ENCODE measurements around the gene ADD1. TPM values are rescaled to one million over a fixed set of nuclear protein-coding genes. Genes with fewer than 3 reads are reported as not detected.
"Not testable (repeated sequence)": the region's sequence is repeated elsewhere in the genome, so short reads cannot be mapped to it uniquely, and the experiment has no call there.

ADD1 gene
- total RNA-seq, 1 donor from 2014 or later, result 276 TPM

DNA sequence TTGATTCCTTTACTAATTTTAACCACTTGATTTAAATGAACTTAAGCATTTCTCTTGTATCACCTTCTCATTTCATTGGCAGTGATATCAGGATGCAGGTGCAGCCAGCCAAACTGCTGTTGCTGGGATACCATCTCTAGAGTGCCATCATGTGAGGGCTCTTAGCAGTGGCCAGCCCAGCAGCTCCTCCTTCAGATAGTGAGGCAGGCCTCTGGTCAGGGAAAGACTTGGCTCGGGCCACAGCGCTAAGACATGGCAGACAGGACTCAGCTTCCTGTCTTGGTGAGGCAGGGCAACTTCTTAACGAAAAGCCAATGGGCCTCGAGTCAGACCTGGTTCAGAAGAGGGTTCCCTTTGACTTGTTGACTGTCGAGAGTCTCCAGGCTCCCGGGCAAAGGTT is 69.5 kb downstream of the ADD1 start:
- Mint-ChIP-seq H3K36me3 (ENCODE audit: unreplicated experiment) (peaks cover 16% of the 10 kb centered on the region), H3K27ac (ENCODE audit: unreplicated experiment) (no peak overlapping the region), H3K27me3 (ENCODE audit: unreplicated experiment) (peaks cover 2% of the 10 kb centered on the region), H3K4me3 (ENCODE audit: unreplicated experiment) (no peak overlapping the region), H3K4me1 (ENCODE audit: low read depth, unreplicated experiment) (no peaks in the 10 kb centered on the region), H3K9me3 (ENCODE audit: unreplicated experiment) (peaks cover 5% of the 10 kb centered on the region)
- no peak for DNase-seq
- TF ChIP-seq, protein P1, sequence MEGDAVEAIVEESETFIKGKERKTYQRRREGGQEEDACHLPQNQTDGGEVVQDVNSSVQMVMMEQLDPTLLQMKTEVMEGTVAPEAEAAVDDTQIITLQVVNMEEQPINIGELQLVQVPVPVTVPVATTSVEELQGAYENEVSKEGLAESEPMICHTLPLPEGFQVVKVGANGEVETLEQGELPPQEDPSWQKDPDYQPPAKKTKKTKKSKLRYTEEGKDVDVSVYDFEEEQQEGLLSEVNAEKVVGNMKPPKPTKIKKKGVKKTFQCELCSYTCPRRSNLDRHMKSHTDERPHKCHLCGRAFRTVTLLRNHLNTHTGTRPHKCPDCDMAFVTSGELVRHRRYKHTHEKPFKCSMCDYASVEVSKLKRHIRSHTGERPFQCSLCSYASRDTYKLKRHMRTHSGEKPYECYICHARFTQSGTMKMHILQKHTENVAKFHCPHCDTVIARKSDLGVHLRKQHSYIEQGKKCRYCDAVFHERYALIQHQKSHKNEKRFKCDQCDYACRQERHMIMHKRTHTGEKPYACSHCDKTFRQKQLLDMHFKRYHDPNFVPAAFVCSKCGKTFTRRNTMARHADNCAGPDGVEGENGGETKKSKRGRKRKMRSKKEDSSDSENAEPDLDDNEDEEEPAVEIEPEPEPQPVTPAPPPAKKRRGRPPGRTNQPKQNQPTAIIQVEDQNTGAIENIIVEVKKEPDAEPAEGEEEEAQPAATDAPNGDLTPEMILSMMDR (IDR thresholded peaks at IDR 0.05; ENCODE audit: partially characterized antibody, unreplicated experiment), result no peak

DNA sequence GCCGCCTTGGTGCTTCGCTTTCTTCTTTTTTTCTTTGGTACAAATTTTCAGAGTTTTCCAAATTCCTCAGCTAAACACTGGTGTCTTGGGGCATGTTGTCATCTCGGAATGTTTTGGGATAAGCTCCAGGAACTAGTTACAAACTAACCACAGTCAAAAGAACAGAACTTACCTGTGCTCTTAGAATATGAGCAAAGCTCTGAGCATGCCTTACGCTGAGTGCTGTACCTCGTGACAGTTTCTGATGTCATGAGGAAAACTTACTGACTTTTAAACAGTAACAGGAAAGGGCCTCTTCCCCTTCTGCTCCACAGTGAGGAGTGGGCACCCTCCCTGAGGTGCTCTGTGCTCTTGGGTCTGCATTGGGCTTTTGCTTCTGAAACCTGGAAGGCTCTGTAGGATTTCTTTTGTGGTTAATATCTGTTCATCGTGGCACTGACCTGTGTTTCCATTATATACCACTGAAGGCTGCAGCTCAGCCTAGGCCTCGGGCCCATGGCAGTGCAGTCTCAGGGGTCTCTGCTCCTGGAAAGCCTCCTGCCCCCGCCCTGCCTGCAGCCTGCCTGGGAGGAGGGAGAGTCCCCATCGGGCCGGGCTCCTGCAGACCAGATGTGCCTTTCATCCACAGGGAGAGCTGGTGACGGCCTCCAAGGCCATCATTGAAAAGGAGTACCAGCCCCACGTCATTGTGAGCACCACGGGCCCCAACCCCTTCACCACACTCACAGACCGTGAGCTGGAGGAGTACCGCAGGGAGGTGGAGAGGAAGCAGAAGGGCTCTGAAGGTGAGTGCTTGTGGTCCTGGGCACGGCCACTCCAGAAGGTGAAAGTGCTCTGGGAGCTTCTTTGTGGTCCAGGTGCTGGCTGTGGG is 70.8 kb downstream of the ADD1 start:
- TF ChIP-seq, protein P1 (IDR thresholded peaks at IDR 0.05; ENCODE audit: partially characterized antibody, unreplicated experiment), result no peak
- Mint-ChIP-seq H3K4me1 (ENCODE audit: low read depth, unreplicated experiment) (no peaks in the 10 kb centered on the region), H3K9me3 (ENCODE audit: unreplicated experiment) (peaks cover 5% of the 10 kb centered on the region), H3K4me3 (ENCODE audit: unreplicated experiment) (no peak overlapping the region), H3K27me3 (ENCODE audit: unreplicated experiment) (peaks cover 2% of the 10 kb centered on the region), H3K27ac (ENCODE audit: unreplicated experiment) (no peak overlapping the region), H3K36me3 (ENCODE audit: unreplicated experiment) (peaks cover 24% of the 10 kb centered on the region)
- no peak for DNase-seq

DNA sequence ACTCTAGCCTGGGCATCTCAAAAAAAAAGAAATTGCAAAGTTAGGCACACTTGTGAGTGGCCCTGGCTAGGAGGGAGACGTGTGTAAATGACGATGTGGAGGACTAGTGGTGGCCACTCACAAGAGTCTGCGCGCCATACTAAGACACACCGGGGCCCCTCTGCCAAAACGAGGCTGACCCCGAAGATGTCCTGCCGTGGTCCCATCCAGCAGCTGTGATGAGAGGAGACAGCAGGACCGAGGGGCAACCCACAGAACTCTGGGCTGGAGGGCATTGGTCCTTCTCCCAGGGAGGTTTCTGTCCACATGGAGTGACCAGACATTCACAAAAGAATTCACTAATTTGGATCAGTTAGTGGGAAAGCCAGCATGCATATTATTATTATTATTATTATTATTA is 72.1 kb downstream of the ADD1 start:
- Mint-ChIP-seq H3K36me3 (ENCODE audit: unreplicated experiment) (peaks cover 34% of the 10 kb centered on the region), H3K4me3 (ENCODE audit: unreplicated experiment) (no peak overlapping the region), H3K27ac (ENCODE audit: unreplicated experiment) (no peak overlapping the region), H3K27me3 (ENCODE audit: unreplicated experiment) (peaks cover 2% of the 10 kb centered on the region), H3K9me3 (ENCODE audit: unreplicated experiment) (peaks cover 9% of the 10 kb centered on the region), H3K4me1 (ENCODE audit: low read depth, unreplicated experiment) (no peaks in the 10 kb centered on the region)
- TF ChIP-seq, protein P1 (IDR thresholded peaks at IDR 0.05; ENCODE audit: partially characterized antibody, unreplicated experiment), result no peak
- DNase-seq, result no peak

DNA sequence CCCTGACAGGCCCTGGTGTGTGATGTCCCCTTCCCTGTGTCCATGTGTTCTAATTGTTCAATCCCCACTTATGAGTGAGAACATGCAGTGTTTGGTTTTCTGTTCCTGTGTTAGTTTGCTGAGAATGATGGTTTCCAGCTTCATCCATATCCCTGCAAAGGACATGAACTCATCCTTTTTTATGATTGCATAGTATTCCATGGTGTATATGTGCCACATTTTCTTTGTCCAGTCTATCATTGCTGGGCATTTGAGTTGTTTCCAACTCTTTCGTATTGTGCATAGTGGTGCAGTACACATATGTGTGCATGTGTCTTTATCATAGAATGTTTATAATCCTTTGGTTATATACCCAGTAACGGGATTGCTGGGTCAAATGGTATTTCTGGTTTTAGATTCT is 73.1 kb downstream of the ADD1 start:
- not testable (repeated sequence) for H3K9me3 Mint-ChIP-seq (ENCODE audit: unreplicated experiment); H3K4me1 Mint-ChIP-seq (ENCODE audit: low read depth, unreplicated experiment); H3K27ac Mint-ChIP-seq (ENCODE audit: unreplicated experiment); H3K27me3 Mint-ChIP-seq (ENCODE audit: unreplicated experiment); H3K4me3 Mint-ChIP-seq (ENCODE audit: unreplicated experiment); DNase-seq
- peaks cover 38% of the 10 kb centered on the region for H3K36me3 Mint-ChIP-seq (ENCODE audit: unreplicated experiment)

DNA sequence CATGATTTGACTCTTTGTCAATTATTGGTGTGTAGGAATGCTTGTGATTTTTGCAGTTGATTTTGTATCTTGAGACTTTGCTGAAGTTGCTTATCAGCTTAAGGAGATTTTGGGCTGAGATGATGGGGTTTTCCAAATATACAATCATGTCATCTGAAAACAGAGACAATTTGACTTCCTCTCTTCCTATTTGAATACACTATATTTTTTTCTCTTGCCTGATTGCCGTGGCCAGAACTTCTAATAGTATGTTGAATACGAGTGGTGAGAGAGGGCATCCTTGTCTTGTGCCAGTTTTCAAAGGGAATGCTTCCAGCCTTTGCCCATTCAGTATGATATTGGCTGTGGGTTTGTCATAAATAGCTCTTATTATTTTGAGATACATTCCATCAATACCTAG is 74.7 kb downstream of the ADD1 start:
- DNase-seq; H3K4me1 Mint-ChIP-seq (ENCODE audit: low read depth, unreplicated experiment); H3K27ac Mint-ChIP-seq (ENCODE audit: unreplicated experiment); H3K4me3 Mint-ChIP-seq (ENCODE audit: unreplicated experiment); H3K27me3 Mint-ChIP-seq (ENCODE audit: unreplicated experiment): not testable (repeated sequence)
- peaks cover 12% of the 10 kb centered on the region for H3K9me3 Mint-ChIP-seq (ENCODE audit: unreplicated experiment)
- peaks cover 41% of the 10 kb centered on the region for H3K36me3 Mint-ChIP-seq (ENCODE audit: unreplicated experiment)

DNA sequence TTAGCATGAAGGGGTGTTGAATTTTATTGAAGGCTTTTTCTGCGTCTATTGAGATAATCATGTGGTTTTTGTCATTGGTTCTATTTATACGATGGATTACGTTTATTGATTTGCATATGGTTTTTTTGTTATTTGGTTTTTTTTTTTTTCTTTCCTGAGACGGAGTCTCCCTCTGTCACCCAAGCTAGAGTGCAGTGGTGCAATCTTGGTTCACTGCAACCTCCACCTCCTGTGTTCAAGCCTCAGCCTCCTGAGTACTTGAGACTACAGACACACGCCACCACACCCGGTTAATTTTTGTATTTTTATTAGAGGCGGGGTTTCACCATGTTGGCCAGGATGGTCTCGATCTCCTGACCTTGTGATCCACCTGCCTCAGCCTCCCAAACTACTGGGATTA is 75.1 kb downstream of the ADD1 start:
- H3K4me3 Mint-ChIP-seq (ENCODE audit: unreplicated experiment); H3K27ac Mint-ChIP-seq (ENCODE audit: unreplicated experiment); H3K4me1 Mint-ChIP-seq (ENCODE audit: low read depth, unreplicated experiment); DNase-seq; H3K27me3 Mint-ChIP-seq (ENCODE audit: unreplicated experiment): not testable (repeated sequence)
- Mint-ChIP-seq H3K9me3 (ENCODE audit: unreplicated experiment) (peaks cover 13% of the 10 kb centered on the region), H3K36me3 (ENCODE audit: unreplicated experiment) (peaks cover 41% of the 10 kb centered on the region)

DNA sequence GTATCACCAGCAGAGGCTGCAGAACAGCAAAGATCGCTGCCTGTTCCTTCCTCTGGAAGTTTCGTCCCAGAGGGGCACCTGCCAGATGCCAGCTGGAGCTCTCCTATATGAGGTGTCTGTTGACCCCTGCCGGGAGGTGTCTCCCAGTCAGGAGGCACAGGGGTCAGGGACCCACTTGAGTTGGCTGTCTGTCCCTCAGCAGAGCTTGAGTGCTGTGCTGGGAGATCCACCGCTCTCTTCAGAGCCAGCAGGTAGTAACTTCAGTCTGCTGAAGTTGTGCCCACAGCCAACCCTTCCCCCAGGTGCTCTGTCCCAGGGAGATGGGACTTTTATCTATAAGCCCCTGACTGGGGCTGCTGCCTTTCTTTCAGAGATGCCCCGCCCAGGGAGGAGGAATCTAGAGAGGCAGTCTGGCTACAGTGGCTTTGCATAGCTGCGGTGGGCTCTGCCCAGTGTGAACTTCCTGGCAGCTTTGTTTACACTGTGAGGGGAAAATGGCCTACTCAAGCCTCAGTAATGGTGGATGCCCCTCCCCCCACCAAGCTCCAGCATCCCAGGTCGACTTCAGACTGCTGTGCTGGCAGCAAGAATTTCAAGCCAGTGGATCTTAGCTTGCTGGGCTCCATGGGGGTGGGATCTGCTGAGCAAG is 78.9 kb downstream of the ADD1 start:
- not testable (repeated sequence) for DNase-seq; H3K27ac Mint-ChIP-seq (ENCODE audit: unreplicated experiment); H3K9me3 Mint-ChIP-seq (ENCODE audit: unreplicated experiment); H3K27me3 Mint-ChIP-seq (ENCODE audit: unreplicated experiment); H3K4me3 Mint-ChIP-seq (ENCODE audit: unreplicated experiment)
- Mint-ChIP-seq H3K36me3 (ENCODE audit: unreplicated experiment) (peaks cover 31% of the 10 kb centered on the region), H3K4me1 (ENCODE audit: low read depth, unreplicated experiment) (peaks cover 13% of the 10 kb centered on the region)
